Thyroid gland (tissue), 4 donors: Measurements from ENCODE around the gene DFFA.

Experiments used
- POLR2A ChIP-seq, 2 donors: fragments of 450-650 bp; IDR thresholded peaks; one replicate each; pipeline ENCODE4 v1.6.1; 2017; ENCODE audit warnings: antibody characterized with exemption in 2 of 2, mild to moderate bottlenecking in 2 of 2, moderate library complexity in 1 of 2
- TF ChIP-seq, protein P1 (sequence below), 6 experiments: fragments of 200-600 bp in 3 of 6; fragments of 450-650 bp in 3 of 6; sonication (generic) in 3 of 6; IDR thresholded peaks; one replicate each; pipeline ENCODE4 v1.5.1; 2016 to 2019; ENCODE audit warnings: antibody characterized with exemption in 6 of 6, mild to moderate bottlenecking in 2 of 6, inconsistent platforms in 1 of 6, moderate library complexity in 1 of 6

GRCh38 chr1:10489291-10490055, 17.1 kb upstream of the DFFA start:
- TF ChIP-seq POLR2A (IDR thresholded peaks at IDR 0.05): no peak
- TF ChIP-seq, protein P1, sequence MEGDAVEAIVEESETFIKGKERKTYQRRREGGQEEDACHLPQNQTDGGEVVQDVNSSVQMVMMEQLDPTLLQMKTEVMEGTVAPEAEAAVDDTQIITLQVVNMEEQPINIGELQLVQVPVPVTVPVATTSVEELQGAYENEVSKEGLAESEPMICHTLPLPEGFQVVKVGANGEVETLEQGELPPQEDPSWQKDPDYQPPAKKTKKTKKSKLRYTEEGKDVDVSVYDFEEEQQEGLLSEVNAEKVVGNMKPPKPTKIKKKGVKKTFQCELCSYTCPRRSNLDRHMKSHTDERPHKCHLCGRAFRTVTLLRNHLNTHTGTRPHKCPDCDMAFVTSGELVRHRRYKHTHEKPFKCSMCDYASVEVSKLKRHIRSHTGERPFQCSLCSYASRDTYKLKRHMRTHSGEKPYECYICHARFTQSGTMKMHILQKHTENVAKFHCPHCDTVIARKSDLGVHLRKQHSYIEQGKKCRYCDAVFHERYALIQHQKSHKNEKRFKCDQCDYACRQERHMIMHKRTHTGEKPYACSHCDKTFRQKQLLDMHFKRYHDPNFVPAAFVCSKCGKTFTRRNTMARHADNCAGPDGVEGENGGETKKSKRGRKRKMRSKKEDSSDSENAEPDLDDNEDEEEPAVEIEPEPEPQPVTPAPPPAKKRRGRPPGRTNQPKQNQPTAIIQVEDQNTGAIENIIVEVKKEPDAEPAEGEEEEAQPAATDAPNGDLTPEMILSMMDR (IDR thresholded peaks at IDR 0.05): no peak
